Measurements from ENCODE around the gene IRF9.

The IRF9 gene

GRCh38 chr14:24130717-24131548 lies 30.1 kb upstream of the IRF9 start (continued):
- no peak for TF ChIP-seq ZNF132 (tag by site-specific recombination; IDR thresholded peaks at IDR 0.05; ENCODE audit: borderline replicate concordance)
- TF ChIP-seq ZNF473 (tag by site-specific recombination; IDR thresholded peaks at IDR 0.05) = no peak
- TF ChIP-seq ZNF692 (tag by site-specific recombination; IDR thresholded peaks at IDR 0.05) = no peak
- TF ChIP-seq ZNF558 (tag by site-specific recombination; IDR thresholded peaks at IDR 0.05) = no peak
- no peak for TF ChIP-seq ZBTB8A (tag by site-specific recombination; IDR thresholded peaks at IDR 0.05)
- TF ChIP-seq SETDB1 (IDR thresholded peaks at IDR 0.05; ENCODE audit: insufficient read length, low read length) = no peak

GRCh38 chr14:24131549-24131966 lies 29.5 kb upstream of the IRF9 start:
- no peak overlapping the region for H3K4me3 ChIP-seq (ENCODE audit: low read depth, low read length)
- no peaks in the 10 kb centered on the region for H3K4me1 ChIP-seq (ENCODE audit: control insufficient read depth, insufficient read depth, low read length)
- H3K36me3 ChIP-seq (ENCODE audit: control insufficient read depth in 2 of 2, insufficient read depth in 1 of 2, low read length in 2 of 2) = no peaks in the 10 kb centered on the region
- no peaks in the 10 kb centered on the region for H3K9me3 ChIP-seq (ENCODE audit: control insufficient read depth, insufficient read depth, low read depth, low read length)
- POLR2A ChIA-PET = no interaction called here
- TF ChIP-seq ZNF391 (tag by site-specific recombination; IDR thresholded peaks at IDR 0.05; ENCODE audit: borderline replicate concordance, low read depth) (no peak), ZSCAN23 (tag by site-specific recombination; IDR thresholded peaks at IDR 0.05) (no peak), HOXC10 (CRISPR knock-in tag; IDR thresholded peaks at IDR 0.05) (no peak)
- CTCF ChIA-PET = no interaction called here
- H3K27ac ChIP-seq (ENCODE audit: extremely low read depth, low read depth, low read length) = no peak overlapping the region

- H3K27ac ChIP-seq (ENCODE audit: extremely low read depth, low read depth, low read length) = no peak overlapping the region
- POLR2A ChIA-PET = interaction anchor here (0.9 kb wide), 1 partner anchor 38 kb away, joined by 3 read pairs; the partner anchor contains the start of gene PCK2
- CTCF ChIA-PET = interaction anchor here (1.0 kb wide), 1 partner anchor 23 kb away, joined by 5 read pairs; no protein-coding TSS in a partner anchor
- TF ChIP-seq PATZ1 (tag by site-specific recombination; IDR thresholded peaks at IDR 0.05) = no peak
- TF ChIP-seq, protein P1, sequence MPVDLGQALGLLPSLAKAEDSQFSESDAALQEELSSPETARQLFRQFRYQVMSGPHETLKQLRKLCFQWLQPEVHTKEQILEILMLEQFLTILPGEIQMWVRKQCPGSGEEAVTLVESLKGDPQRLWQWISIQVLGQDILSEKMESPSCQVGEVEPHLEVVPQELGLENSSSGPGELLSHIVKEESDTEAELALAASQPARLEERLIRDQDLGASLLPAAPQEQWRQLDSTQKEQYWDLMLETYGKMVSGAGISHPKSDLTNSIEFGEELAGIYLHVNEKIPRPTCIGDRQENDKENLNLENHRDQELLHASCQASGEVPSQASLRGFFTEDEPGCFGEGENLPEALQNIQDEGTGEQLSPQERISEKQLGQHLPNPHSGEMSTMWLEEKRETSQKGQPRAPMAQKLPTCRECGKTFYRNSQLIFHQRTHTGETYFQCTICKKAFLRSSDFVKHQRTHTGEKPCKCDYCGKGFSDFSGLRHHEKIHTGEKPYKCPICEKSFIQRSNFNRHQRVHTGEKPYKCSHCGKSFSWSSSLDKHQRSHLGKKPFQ (tag by site-specific recombination; IDR thresholded peaks at IDR 0.05) = no peak
- TF ChIP-seq ZNF830 (tag by site-specific recombination; IDR thresholded peaks at IDR 0.05; ENCODE audit: low read depth) = no peak
- no peak for TF ChIP-seq ZNF341 (tag by site-specific recombination; IDR thresholded peaks at IDR 0.05; ENCODE audit: low read depth)
- no peak for TF ChIP-seq EGR2 (tag by site-specific recombination; IDR thresholded peaks at IDR 0.05; ENCODE audit: low read depth)
- no peak for TF ChIP-seq ZBTB11 (tag by site-specific recombination; conservative IDR thresholded peaks at IDR 0.05; ENCODE audit: low read depth)
- no peak for TF ChIP-seq KLF16 (tag by site-specific recombination; IDR thresholded peaks at IDR 0.05)
- no peak for TF ChIP-seq ZNF792 (tag by site-specific recombination; IDR thresholded peaks at IDR 0.05)
- TF ChIP-seq ZNF211 (tag by site-specific recombination; IDR thresholded peaks at IDR 0.05; ENCODE audit: low read depth) = no peak
- TF ChIP-seq ZNF394 (tag by site-specific recombination; IDR thresholded peaks at IDR 0.05; ENCODE audit: borderline replicate concordance) = no peak
- no peak for TF ChIP-seq ZBTB8A (tag by site-specific recombination; IDR thresholded peaks at IDR 0.05)
- no peak for TF ChIP-seq ZBTB17 (tag by site-specific recombination; IDR thresholded peaks at IDR 0.05)
- TF ChIP-seq ZNF23 (tag by site-specific recombination; IDR thresholded peaks at IDR 0.05; ENCODE audit: borderline replicate concordance) = no peak
- TF ChIP-seq IKZF3 (tag by site-specific recombination; IDR thresholded peaks at IDR 0.05) = no peak
Observed at GRCh38 chr14:24132061-24132685, 28.9 kb upstream of the IRF9 start.

More at GRCh38 chr14:24132061-24132685, 28.9 kb upstream of the IRF9 start:
- H3K4me3 ChIP-seq (ENCODE audit: low read depth, low read length) = no peak overlapping the region
- H3K36me3 ChIP-seq (ENCODE audit: control insufficient read depth in 2 of 2, insufficient read depth in 1 of 2, low read length in 2 of 2) = peaks cover 0 to under 1% of the 10 kb centered on the region in 2 experiments; a peak in 1 of 3 replicates
- H3K4me1 ChIP-seq (ENCODE audit: control insufficient read depth, insufficient read depth, low read length) = no peaks in the 10 kb centered on the region; the same call in 1 of the 2 replicates
- H3K9me3 ChIP-seq (ENCODE audit: control insufficient read depth, insufficient read depth, low read depth, low read length) = no peaks in the 10 kb centered on the region
